ENCODE results near the gene IP6K3. TPM values are rescaled to one million over a fixed set of nuclear protein-coding genes. Genes with fewer than 3 reads are reported as not detected.

IP6K3 gene
- total RNA-seq, 1 donor from 2014 or later = not detected

GRCh38 chr6:33757906-33758305 lies 11.2 kb upstream of the IP6K3 start:
- no peaks in the 10 kb centered on the region for H3K36me3 ChIP-seq
- TF ChIP-seq CTCF (IDR thresholded peaks at IDR 0.05) = no peak
- H3K9me3 ChIP-seq = no peaks in the 10 kb centered on the region
- H3K27ac ChIP-seq = no peak overlapping the region
- no peak overlapping the region for H3K4me3 ChIP-seq
- intact Hi-C loops (cut with DNase I) = no loop called here
- DNase-seq (ENCODE audit: low spot score in 2 of 2) = no peak
- H3K4me1 ChIP-seq = no peaks in the 10 kb centered on the region
- H3K27me3 ChIP-seq = no peaks in the 10 kb centered on the region

- Histone ChIP-seq H3K27me3 (no peaks in the 10 kb centered on the region), H3K9me3 (no peaks in the 10 kb centered on the region), H3K4me1 (no peaks in the 10 kb centered on the region), H3K36me3 (no peaks in the 10 kb centered on the region), H3K4me3 (no peak overlapping the region), H3K27ac (no peak overlapping the region)
- no peak for DNase-seq (ENCODE audit: low spot score in 2 of 2)
- intact Hi-C loops (cut with DNase I) = no loop called here
- TF ChIP-seq CTCF (IDR thresholded peaks at IDR 0.05) = no peak
These were observed 10.4 kb upstream of the IP6K3 start for GRCh38 chr6:33757113-33757512.

- Histone ChIP-seq H3K36me3 (no peaks in the 10 kb centered on the region), H3K4me1 (no peaks in the 10 kb centered on the region), H3K27me3 (no peaks in the 10 kb centered on the region), H3K4me3 (no peak overlapping the region), H3K9me3 (no peaks in the 10 kb centered on the region), H3K27ac (no peak overlapping the region)
- intact Hi-C loops (cut with DNase I) = no loop called here
- no peak for DNase-seq (ENCODE audit: low spot score in 2 of 2)
- TF ChIP-seq CTCF (IDR thresholded peaks at IDR 0.05) = no peak
These were observed 9.7 kb upstream of the IP6K3 start for GRCh38 chr6:33756211-33756954.

GRCh38 chr6:33755070-33755869 lies 8.6 kb upstream of the IP6K3 start:
- TF ChIP-seq CTCF (IDR thresholded peaks at IDR 0.05) = no peak
- Histone ChIP-seq H3K4me3 (no peak overlapping the region), H3K9me3 (no peaks in the 10 kb centered on the region), H3K27ac (no peak overlapping the region), H3K27me3 (no peaks in the 10 kb centered on the region), H3K4me1 (no peaks in the 10 kb centered on the region), H3K36me3 (no peaks in the 10 kb centered on the region)
- no peak for DNase-seq (ENCODE audit: low spot score in 2 of 2)
- intact Hi-C loops (cut with DNase I) = no loop called here

GRCh38 chr6:33754222-33754621 lies 7.5 kb upstream of the IP6K3 start:
- H3K27me3 ChIP-seq = no peaks in the 10 kb centered on the region
- no peak for TF ChIP-seq CTCF (IDR thresholded peaks at IDR 0.05)
- H3K4me1 ChIP-seq = no peaks in the 10 kb centered on the region
- no peak overlapping the region for H3K4me3 ChIP-seq
- no peak overlapping the region for H3K27ac ChIP-seq
- DNase-seq (ENCODE audit: low spot score in 2 of 2) = no peak
- intact Hi-C loops (cut with DNase I) = no loop called here
- no peaks in the 10 kb centered on the region for H3K36me3 ChIP-seq
- no peaks in the 10 kb centered on the region for H3K9me3 ChIP-seq
